Glutamatergic neuron (in vitro differentiated cells): ENCODE results near the gene MSL1. TPM values are rescaled to one million over a fixed set of nuclear protein-coding genes. Genes with fewer than 3 reads are reported as not detected.

Source experiments
- DNase-seq: peaks from one replicate; pipeline ENCODE4 v3.0.0; 2022
- H3K27ac Mint-ChIP-seq: one replicate; pipeline ENCODE4 v1.8.0; 2020; ENCODE audit warnings: mild to moderate bottlenecking, mixed read lengths, inconsistent platforms; ENCODE audit not compliant: unreplicated experiment
- H3K27me3 Mint-ChIP-seq: one replicate; pipeline ENCODE4 v1.8.0; 2020; ENCODE audit warnings: mild to moderate bottlenecking, moderate library complexity, mixed read lengths, inconsistent platforms; ENCODE audit not compliant: unreplicated experiment
- H3K36me3 Mint-ChIP-seq: one replicate; pipeline ENCODE4 v1.8.0; 2020; ENCODE audit warnings: mild to moderate bottlenecking, mixed read lengths, inconsistent platforms; ENCODE audit not compliant: unreplicated experiment
- H3K4me1 Mint-ChIP-seq: one replicate; pipeline ENCODE4 v1.8.0; 2020; ENCODE audit warnings: mild to moderate bottlenecking, low read depth, mixed read lengths, inconsistent platforms; ENCODE audit not compliant: unreplicated experiment
- H3K4me3 Mint-ChIP-seq: one replicate; pipeline ENCODE4 v1.8.0; 2020; ENCODE audit warnings: mild to moderate bottlenecking, mixed read lengths, inconsistent platforms; ENCODE audit not compliant: unreplicated experiment
- H3K9me3 Mint-ChIP-seq: one replicate; pipeline ENCODE4 v1.8.0; 2020; ENCODE audit warnings: mild to moderate bottlenecking, moderate library complexity, mixed read lengths, inconsistent platforms; ENCODE audit not compliant: unreplicated experiment
- CTCF ChIP-seq: fragments of 200-600 bp; sonication (generic); IDR thresholded peaks from one replicate; pipeline ENCODE4 v1.5.0; 2021; ENCODE audit not compliant: partially characterized antibody, unreplicated experiment
- total RNA-seq: library from RNA; stranded (reverse); fragmentation: NEBNext Ultra II Directional; extraction: Animal tissue kit (Norgen Biotek cat#: 25700); gene quantifications from one replicate; pipeline ENCODE4 v1.2.1, GENCODE V29; 2021; ENCODE audit not compliant: unreplicated experiment

MSL1 gene
- total RNA-seq, 1 donor from 2014 or later = 110 TPM

DNA sequence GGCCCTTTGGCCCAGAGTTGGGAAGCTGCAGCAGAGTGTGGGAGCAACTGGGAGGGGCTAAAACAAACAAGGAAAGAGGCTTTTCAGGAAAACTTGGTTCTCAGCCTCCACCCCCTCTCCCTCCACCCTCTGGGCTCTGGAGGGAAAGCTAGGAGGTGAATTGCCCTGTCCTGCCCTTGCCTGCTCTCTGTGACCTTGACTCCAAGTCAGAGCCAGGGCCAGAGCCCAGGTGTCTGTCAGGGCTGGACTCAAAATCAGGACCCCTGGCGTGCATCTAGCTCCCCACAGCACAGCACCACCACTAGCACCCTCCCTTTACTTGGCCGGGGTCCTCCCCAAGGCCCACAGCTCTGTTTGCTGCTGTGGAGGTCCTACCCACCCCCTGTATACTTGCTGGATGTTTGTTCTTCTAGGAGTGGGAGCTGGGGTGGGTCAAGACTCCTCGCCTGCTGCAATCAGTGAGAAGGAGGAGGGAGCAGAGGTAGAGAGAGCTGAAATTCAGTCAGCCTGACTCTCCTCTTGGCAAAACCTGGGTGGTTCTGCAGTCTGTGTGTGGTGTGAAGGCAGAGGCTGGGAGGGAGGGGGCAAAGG is 18.6 kb upstream of the MSL1 start:
- H3K4me1 Mint-ChIP-seq = peaks cover 21% of the 10 kb centered on the region
- H3K27me3 Mint-ChIP-seq = peaks cover 14% of the 10 kb centered on the region
- no peak for TF ChIP-seq CTCF
- H3K9me3 Mint-ChIP-seq = peaks cover 7% of the 10 kb centered on the region
- H3K36me3 Mint-ChIP-seq = no peaks in the 10 kb centered on the region
- no peak for DNase-seq
- H3K4me3 Mint-ChIP-seq = no peak overlapping the region
- no peak overlapping the region for H3K27ac Mint-ChIP-seq

DNA sequence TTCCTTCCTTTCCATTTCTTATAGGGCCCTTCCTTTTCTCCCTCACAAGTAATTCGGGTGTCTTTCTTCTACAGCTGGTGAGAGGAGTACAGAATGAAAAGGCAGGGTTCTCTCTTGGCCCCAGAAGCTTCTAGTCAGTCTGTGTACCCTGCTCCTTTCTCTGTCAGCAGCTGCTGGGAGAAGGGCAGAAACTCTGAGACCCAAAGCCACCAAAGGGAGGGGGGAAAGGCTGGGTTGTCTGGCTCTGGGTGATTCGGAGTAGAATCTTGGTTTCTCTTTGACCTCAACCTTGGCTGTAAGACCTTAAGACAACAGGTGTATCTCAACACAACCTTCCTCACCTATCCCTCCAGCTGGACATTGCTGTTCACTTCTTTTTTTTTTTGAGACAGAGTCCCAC is 18.1 kb upstream of the MSL1 start:
- Mint-ChIP-seq H3K4me1 (peaks cover 16% of the 10 kb centered on the region), H3K4me3 (no peak overlapping the region), H3K27me3 (peaks cover 10% of the 10 kb centered on the region), H3K36me3 (no peaks in the 10 kb centered on the region), H3K27ac (no peak overlapping the region), H3K9me3 (peaks cover 3% of the 10 kb centered on the region)
- TF ChIP-seq CTCF = no peak
- no peak for DNase-seq

DNA sequence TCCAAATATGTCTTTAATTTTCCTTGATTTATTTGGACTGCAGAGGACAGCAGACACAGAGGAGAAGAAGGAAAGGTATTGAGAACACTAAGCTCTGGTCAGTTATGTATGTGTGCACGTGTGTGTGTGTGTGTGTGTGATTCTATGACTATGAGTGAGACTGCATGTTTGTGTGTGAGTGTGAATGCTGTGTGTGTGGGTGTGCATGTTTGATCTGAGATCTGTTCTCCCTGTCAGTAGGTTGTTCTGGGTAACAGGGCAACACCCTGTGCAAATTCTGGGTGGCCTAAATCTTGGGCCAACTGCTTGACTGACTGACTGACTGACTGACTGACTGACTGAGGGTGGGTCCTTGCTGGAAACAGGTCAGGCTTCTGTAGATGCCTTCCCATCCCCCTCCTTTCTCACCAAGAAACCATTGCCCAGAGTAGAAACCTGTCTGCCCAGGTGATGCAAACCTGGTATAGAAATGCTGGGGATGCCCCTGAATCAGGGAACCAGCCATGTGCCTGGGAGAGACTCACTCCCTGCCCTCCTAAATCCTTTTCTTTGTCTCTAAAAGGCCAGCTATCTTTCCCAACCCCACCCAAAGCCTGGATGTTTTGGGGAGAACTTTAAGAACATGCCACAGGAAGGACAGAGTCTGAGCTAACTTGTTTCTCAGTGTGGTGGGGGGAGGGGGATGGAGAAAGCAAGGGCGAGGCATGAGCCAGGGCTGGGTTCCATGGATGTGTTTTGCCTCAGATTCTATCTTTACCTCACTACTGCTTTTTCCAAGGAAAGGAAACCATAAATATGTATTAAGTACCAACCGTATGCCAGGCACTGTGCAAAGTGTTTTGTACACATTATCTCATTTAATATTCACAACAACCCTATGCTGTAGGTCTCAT is 16.9 kb upstream of the MSL1 start:
- Mint-ChIP-seq H3K27ac (no peak overlapping the region), H3K4me1 (peaks cover 18% of the 10 kb centered on the region), H3K4me3 (no peak overlapping the region), H3K36me3 (no peaks in the 10 kb centered on the region), H3K9me3 (peaks cover 2% of the 10 kb centered on the region), H3K27me3 (peaks cover 8% of the 10 kb centered on the region)
- DNase-seq = no peak
- TF ChIP-seq CTCF = no peak

DNA sequence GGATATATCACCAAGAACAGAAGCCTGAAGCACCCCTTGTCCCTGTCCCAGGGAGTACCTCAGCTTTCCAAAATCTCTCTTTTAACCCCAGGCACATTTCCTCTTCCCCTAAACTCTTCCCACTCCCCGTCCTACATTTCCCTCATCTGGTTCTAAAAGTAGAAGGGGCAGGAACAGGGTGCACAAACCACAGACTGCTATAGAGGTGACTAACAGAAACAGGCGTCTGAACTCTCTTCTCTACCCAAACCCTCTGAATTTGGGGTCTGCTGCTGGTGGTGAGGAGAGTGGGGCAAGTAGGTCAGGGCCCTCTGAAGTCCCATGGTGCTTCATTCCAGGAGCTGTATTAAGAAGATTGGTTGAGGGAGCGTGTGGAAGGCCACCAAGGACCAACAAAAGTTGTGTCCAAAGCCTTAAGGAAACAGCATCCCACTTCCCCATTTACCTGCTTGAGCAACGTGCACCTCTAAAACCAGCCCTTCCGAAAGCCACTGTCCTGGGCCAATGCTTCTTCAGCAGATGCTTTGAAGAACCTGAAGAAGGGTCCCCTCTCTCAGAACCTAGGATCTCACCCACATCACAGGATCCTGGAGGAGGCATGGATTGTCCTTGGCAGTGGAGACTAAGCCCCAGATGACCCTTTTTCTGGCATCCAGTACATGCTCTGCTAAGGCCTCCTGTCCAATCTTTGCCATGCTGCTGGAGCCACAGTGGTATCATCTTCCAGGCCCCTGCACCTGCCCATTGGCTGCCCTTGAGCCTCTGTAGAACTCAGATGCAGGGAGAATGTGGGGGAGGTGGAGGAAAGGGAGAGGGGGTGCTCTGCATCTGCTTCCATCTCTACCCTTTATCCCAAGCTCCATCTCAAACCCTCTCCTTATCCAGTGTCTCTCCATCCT is 15.7 kb upstream of the MSL1 start:
- Mint-ChIP-seq H3K36me3 (no peaks in the 10 kb centered on the region), H3K4me3 (no peak overlapping the region), H3K27ac (no peak overlapping the region), H3K9me3 (peaks cover 3% of the 10 kb centered on the region), H3K4me1 (peaks cover 22% of the 10 kb centered on the region), H3K27me3 (peaks cover 8% of the 10 kb centered on the region)
- no peak for TF ChIP-seq CTCF
- no peak for DNase-seq
